ENCODE data around the gene FBXW10B.
"Not testable (repeated sequence)": the region's sequence is repeated elsewhere in the genome, so short reads cannot be mapped to it uniquely, and the experiment has no call there.

FBXW10B gene, protein sequence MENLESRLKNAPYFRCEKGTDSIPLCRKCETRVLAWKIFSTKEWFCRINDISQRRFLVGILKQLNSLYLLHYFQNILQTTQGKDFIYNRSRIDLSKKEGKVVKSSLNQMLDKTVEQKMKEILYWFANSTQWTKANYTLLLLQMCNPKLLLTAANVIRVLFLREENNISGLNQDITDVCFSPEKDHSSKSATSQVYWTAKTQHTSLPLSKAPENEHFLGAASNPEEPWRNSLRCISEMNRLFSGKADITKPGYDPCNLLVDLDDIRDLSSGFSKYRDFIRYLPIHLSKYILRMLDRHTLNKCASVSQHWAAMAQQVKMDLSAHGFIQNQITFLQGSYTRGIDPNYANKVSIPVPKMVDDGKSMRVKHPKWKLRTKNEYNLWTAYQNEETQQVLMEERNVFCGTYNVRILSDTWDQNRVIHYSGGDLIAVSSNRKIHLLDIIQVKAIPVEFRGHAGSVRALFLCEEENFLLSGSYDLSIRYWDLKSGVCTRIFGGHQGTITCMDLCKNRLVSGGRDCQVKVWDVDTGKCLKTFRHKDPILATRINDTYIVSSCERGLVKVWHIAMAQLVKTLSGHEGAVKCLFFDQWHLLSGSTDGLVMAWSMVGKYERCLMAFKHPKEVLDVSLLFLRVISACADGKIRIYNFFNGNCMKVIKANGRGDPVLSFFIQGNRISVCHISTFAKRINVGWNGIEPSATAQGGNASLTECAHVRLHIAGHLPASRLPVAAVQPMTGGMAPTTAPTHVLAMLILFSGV

DNA sequence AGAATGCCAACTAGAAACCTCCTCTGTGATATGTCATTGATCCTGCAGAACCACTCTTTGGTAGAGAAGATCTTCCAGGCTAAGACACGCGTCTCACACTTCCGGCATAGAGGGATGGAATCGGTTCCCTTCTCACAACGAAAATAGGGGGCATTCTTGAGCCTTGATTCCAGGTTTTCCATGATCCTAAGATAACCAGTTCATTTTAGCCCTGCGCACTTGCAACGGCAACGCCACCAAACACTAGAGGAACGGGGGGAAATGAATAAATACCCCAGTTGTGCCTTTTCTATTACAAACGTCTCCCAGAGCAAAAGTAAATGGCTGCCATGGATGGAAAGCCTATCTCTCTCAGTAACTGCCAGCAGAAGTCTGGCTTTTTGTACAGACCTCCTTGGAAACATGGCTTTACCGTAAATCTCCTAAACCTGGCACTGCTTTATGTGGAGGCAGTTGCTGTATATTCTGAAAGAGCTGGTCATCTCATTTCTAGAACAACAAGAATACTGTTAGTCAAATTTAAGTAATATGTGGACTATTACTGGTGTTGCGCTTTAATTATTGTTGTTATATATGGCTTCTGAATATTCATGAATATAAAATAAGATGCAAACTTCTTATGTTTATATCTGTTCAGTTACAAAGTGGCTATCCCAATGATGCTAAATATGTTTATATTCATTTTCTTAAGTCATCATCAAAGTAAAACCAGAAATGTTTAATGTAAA, at the start of gene FBXW10B:
Gene FBXW10B (minus strand): TSS at position 374 of the 728 bp plus-strand sequence. CDS start 192 bp downstream, at position 182.
- not testable (repeated sequence) for DNase-seq (ENCODE audit: low spot score)

DNA sequence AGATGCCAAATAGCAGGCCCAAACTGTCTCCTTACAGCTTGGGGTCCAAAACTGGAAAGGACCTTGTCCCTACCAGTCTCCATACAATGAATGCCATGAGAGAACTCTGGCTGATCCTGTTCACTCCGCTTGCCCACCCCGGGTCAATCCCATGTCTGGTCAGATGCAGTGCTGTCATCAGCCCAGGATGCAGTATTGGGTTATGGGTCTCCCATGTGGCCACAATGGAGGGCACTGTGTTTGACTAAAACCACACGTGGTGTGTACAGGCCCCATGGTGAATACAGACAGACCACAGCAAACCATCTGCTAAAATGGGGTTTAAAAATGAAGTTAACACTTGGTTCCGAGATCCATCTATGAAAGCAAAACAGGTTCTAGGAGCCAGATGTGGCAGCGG, 44.2 kb upstream of the FBXW10B start:
- no peak for DNase-seq (ENCODE audit: low spot score)

DNA sequence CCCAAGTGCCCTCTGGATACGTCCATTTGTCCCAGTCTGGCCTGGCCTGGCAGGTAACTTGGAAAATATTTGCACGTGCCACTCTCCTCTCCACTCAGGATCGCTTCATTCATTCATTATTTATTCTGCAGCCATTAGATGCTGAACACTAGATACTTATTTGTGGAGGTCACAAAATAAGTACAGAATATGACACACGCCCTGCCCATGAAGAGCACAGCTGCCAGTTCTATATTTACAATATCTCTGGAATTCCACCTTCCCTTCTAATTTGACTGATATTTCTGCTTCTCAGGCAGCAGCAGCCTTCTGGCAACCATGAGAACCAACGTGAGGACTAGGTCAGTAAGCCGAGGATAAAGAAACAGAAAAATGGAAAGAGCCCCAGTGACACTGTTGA, 43.7 kb upstream of the FBXW10B start:
- DNase-seq (ENCODE audit: low spot score): no peak

DNA sequence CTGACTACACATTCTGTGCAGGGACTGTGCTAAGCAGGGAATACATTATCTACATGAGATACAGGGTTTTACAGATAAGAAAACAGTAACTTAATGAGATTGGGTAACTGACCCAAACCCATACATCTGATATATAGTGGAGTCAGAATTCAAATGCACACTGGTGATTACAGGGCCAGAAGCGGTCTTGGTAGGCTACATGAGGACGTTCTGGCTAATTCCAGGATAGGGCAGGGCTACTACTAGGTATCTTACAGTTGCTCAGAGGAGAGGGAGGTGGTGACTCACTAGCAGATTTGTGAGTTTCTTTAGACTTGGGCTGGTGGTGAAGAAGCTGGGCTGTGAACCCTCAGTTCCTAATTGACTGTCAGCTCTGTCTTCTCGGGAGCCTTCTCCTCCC, 43.2 kb upstream of the FBXW10B start:
- no peak for DNase-seq (ENCODE audit: low spot score)

DNA sequence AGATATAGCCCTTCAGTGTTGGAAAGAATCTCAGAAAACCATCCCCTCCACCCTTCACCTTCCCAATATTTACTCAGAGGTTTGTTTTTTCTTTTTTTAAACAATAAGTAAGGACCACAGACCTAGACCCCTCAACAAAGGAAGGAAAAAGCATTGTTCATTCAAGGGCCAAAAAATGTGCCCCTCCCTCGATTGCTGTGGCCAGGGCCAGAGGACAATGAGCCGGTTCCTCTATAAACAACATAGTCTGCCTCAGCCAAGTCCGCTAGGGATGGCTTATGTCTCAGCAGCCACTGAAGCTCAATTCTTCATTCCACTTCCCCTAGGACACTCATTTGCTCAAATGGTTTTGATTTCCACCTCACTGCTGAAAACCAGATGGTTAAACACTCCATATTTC, 40.6 kb upstream of the FBXW10B start:
- DNase-seq (ENCODE audit: low spot score): no peak

DNA sequence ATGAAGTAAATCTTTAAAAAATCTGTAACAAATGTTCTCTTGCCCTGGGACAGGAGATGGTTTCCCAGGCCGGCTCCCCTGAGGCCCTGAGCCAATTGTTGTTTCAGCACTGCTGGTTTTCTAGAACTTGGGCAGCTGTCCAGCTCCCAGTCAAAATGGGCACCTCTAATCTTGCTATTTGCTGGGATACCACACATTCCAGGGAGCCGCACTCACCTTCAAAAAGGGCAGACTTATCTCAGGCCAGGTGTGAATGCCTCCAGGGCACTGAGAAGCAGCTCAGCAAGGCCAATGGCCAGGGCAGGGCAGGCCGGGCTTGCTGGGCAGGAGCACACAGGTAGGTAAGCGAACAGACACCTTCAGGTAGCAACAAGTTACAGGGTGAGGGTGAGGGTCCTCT, 40.2 kb upstream of the FBXW10B start:
- DNase-seq (ENCODE audit: low spot score): no peak

DNA sequence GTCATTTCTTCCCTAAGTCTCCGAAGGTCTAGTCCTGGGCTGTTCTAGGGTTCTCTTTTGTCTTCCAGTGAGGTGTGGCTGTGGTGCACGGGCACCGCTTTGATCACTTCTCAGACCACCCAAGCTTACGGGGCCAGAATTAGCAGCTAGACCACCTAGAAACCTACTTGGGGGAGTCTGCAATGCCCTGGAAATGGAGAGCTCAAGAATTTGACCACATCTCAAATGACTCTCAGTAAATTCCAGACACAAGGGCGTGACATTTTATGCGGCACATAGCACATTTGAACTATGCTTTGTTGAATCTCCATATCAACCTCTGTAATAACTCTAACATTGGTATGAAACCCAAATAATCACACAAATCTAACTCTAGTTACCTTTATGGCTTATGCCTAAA, 39.7 kb upstream of the FBXW10B start:
- no peak for DNase-seq (ENCODE audit: low spot score)

DNA sequence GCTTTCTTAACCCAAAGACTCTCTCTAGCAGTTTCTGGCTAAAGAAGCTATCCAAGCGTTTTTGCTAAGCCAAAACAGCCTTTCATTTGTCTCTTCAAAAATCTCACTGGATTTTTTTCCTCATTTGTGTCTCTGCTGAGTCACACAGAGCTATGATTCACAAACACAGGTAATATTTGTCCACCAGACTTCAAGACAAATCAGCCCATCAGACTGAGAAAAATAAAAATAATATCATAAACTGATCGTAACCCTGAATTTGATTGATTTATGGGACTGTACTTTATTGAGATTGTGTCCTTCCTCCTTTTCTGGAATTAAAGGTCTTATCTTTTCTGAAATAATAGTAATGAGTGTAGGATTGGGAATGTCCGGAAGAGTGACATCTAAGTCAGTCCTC, 38.8 kb upstream of the FBXW10B start:
- no peak for DNase-seq (ENCODE audit: low spot score)

DNA sequence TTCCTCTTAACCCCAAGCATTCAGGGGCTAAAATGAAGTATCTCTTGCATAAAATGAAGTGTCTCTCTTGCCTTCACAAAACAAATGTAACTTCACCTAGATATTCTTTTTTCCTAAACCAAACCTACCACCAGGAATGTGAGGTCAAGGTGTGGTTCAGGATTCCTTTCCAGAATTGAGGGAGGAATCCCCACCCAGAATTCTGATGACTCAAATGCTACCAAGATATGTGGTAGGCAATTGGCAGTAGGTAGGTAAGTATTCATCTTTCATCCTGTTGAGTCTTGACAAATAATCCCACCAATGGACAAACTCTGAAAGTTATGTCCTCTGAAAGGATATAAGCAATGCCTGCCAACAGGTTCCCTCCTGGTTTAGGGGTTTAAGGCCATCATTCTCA, 38.4 kb upstream of the FBXW10B start:
- no peak for DNase-seq (ENCODE audit: low spot score)

DNA sequence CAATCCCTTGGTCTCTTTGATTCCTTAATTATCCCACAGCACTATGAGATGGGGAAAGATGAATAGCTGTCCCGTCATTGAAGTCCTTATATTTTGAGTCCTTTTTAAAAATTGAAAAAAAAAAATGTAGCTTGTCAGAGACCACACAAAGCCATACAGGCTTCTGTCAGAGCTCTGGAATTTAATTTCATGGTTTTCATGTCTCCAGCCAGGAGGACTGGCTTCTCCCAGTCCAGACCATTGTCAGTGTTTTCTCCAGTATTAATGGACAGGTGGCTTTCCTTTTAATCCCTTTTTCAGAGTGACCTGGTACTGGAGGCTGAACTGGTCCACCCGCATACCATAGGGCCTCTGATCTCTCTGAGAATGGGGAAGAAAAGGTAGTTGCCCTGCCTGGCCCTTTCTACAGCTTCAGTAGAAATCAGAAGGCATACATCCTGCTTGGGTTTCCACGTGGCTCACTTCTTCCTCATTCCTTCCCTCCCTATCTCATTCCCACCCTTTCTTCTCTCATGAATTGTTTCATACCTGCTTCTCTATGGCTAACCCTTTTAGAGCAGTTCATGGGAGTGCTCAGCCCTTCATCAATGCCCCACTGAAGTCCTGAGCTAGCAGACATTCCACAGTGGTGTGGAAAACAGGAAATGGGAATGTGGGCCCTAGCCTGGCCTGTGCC, 35.5 kb upstream of the FBXW10B start:
- DNase-seq (ENCODE audit: low spot score): no peak

DNA sequence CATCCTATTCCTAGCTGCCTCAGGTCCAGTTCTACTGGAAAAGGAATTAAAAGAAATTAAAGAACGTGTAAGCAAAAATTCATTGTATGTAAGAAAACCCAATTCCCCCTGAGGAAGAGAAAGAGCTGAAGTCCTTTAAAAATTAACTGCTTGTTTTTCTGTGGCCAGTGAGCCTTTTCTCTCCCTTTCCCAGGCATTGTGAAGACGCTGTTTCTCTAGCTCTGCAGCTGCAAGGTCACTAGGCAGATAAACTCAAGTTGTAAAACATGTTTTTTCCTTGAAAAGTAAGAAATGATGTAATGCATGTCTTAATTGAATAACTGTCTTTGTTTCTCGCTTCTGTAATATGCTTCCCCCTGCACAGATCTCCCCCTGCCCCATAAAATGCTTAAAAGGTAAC, 34.9 kb upstream of the FBXW10B start:
- not testable (repeated sequence) for DNase-seq (ENCODE audit: low spot score)

DNA sequence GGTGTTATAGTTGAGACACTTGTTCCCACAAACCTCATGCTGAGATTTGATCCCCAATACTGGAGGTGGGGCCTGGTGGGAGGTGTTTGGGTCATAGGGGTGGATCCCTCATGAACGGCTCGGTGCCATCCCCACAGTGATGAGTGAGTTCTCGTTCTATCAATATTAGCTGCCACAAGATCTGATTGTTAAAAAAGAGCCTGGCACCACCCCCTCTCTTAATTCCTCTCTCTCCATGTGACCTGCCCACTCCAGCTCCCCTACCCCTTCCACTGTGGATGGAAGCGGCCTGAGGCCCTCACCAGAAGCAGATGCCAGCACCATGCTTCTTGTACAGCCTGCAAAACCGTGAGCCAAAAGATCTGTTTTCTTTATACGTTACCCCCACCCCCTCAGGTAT, 33.5 kb upstream of the FBXW10B start:
- DNase-seq (ENCODE audit: low spot score): no peak

DNA sequence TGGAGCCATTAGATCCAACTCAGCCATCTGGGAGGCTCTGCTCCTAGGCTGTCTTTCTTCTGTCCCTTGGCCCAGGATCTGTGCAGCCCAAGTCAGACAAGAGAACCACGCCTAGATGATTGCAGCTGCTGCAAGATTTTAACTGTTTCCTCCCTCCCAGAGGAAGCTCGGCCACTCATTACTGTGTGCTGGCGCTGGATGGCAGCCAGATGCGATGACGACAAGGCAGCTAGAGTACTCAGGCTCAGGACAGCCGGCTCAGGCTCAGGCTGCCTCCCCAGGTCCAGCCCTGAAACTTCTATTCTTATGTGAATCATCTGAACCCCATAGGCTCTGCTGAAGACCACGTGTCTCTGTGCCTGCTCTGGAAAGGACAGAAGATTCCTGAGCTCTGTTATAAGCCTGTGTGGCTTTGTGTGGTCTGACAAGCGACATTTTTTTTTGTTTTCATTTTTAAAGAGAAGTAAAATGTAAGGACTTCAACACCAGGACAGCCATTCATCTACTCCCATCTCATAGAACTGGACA, 32.1 kb upstream of the FBXW10B start:
- DNase-seq (ENCODE audit: low spot score): peak; percentile 49

DNA sequence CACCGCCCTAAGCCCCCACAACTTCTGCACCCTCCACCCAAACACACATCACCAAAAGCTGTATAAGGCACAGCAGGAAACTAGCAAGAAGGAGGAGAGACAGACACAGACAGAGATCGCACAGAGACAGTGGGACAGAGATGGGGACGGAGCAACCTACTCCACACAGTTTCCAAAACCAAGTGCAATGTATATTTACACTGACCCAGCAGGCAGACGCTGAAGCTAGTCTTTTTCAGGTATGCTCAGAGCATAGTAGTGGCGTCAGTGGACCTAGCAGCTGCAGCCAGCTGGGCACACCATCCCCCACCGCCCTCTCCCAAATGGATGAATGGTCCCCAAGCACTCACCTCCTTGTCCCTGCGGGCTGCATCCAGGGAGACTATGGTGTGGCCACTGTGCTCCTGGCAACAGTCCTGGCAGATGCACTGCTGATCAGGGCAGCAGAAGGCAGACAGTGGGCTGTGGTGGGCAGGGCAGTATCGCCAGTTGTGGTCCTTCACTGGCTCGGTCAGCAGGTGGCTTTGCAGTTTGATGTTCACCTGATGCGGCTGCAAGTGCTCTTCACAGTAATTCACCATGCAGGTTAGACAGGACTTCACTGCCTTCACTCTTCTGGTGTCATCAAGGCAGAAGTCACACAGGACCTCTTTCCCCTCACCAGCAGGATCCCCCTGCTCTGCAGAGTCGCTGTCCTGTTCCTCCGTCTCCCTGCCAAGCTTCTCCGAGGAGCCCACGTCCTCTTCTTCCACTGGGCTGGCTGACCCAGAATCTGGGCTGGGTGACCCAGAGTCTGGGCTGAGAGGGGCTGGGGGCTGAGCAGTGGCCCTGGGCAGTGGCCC, 31.5 kb upstream of the FBXW10B start:
- DNase-seq (ENCODE audit: low spot score): no peak

DNA sequence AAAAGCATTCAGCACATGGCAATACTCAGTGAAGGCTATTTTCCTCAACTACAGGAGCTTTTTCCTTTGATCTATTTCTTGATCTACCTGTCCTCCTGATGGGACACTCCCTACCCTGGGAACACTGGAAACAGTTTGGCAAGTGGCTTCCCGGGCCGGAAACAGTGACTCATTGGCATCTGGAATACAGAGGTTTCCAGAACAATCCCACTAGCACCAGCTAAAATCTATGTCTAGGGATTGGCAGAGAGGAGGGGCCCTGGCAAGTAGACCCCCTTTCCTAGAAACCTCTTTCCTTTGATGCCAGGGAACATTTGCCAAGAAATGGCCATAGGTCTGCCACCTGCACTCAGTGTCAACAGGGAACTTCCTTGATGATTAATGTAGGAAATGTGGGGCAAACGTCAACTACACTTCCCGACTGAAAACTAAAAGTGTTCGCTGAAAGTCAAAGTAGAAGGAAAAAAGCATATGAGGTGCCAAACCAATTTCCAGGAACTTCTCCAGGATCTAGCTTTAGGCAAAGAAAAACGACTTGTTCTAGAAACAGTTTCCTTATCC, 30.4 kb upstream of the FBXW10B start:
- DNase-seq (ENCODE audit: low spot score): no peak

DNA sequence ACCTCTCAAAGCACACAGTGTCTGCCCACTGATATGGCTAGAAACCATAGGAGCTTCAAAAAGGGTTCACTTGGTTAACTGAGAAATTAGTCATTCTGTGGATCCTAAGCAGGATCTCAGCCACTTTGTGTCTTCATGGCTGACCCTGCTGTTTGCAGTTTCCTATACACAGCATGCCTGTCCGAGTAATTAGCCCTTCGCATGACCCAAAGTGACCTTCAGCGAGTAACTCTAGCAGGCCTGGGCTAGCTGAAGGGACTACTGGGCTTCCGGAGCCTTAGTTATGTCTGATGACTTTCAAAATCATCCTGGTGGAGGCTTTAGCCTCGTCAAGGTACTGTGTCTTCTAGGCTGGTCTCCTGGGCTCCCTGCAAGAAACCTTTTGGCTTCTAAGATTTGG, 28.9 kb upstream of the FBXW10B start:
- peak; percentile 17 for DNase-seq (ENCODE audit: low spot score)

DNA sequence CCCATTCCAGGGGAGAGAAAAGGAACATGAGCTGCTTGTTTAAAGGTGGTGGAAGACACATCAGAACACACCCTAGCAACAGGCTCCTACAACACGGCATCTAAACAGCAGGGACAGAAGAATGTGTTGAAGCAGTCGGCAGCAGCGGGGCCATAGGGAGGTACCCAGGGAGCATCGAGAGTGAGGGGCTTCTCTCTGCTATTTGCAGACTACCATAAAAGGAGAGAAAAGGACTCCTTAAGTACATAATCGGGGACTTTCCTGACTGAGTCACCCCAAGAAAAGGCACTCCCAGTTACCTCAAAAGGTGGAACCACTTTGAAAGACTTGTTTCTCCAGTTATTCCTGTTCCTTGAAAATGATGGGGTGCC, 26.4 kb upstream of the FBXW10B start:
- DNase-seq (ENCODE audit: low spot score): peak; percentile 26

DNA sequence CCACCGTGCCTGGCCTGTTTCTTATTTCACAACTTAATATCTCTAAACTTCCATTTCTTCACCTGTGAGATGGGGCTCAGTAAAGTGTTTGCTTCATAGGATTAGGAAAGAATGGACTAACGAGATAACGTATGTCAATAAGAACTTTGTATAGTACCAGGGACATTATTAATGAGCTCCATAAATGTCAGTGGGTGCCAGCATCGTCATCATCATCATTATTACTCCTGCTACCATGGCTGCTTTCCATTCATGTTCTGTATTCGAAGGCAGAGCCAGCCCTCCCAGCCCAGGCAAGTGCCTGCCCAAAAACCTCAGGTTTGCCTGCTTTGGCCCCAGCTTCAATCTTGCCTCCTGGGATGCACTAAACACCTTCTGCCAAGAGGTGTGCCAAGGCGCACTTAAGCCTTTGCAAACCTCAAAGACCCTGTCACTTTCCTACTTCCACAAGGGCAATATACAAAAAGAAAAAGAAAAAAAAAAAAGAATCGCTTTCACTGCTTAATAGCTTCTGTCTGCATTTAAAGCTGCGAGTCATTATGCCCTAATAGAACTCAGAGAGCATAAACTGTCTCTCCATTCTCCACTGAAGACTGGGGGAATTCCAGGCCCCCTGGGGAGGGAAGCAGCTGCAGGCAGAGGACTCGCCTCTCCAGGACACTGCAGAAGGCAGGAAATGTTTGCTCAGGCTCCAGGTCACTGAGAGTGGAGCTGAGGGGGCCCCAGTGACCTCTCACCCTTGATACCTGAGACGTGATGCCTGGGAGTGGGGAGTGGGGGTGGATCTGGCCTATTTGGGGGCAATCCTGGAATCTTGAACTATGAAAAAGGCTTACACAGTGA, 25.8 kb upstream of the FBXW10B start:
- not testable (repeated sequence) for DNase-seq (ENCODE audit: low spot score)

DNA sequence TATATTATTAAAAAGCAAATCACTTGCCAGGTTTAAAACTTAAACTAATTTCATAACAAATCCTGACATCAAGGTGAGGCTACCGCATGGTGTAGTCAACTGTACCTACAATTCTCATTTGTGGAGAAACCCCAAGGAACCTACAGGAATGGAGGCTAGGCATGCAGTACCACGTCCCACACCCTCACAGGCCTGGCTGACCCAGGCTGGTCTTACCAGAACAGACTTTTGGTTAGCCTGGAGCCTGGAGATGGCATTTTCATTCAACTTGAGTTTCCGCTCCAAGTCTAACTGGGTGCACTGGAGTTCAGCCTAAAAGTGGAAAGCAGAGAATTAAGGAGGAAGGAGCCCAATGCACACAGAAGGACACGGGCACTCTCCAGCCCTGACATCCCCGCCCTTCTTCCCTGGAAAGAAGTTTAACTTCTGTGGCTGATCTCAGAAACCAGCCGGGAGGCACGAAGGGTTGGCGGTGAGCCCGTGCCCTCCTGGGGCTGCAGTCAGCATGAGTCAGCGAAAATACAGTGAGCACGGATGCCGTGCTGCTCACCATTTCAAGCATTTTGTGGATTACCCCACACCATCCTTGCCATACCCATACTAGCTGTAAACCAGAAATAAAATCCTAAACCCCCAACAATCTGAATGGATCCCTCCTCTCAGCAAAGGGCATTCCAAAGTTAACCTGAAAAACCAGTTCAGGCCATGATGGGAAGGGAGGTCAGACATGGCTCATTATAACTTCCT, 23.2 kb upstream of the FBXW10B start:
- not testable (repeated sequence) for DNase-seq (ENCODE audit: low spot score)

All from HuH-7 (cell line).